HepG2 (cell line): ENCODE data around the gene LAMB2. TPM values are rescaled to one million over a fixed set of nuclear protein-coding genes. Genes with fewer than 3 reads are reported as not detected.

ENCODE experiments used
- ARHGAP35 ChIP-seq: sonication (generic); formaldehyde crosslinking; IDR thresholded peaks from 2 replicates; pipeline ENCODE4 v1.9.0; 2022; ENCODE audit warnings: mild to moderate bottlenecking, inconsistent platforms, moderate library complexity, missing genetic modification reagents, borderline replicate concordance
- ARNTL ChIP-seq: sonication (generic); formaldehyde crosslinking; IDR thresholded peaks from 2 replicates; pipeline ENCODE4 v1.4.0; 2020; ENCODE audit warnings: mild to moderate bottlenecking, missing genetic modification reagents
- ATF1 ChIP-seq: IDR thresholded peaks from 2 replicates; pipeline ENCODE4 v1.6.1; 2016; ENCODE audit warnings: mild to moderate bottlenecking, control low read depth
- CAMTA2 ChIP-seq: sonication (generic); formaldehyde crosslinking; IDR thresholded peaks from 2 replicates; pipeline ENCODE4 v1.4.0; 2020; ENCODE audit warnings: mild to moderate bottlenecking, missing genetic modification reagents, borderline replicate concordance
- DMTF1 ChIP-seq: sonication (generic); formaldehyde crosslinking; IDR thresholded peaks from 2 replicates; pipeline ENCODE4 v1.4.0; 2020; ENCODE audit warnings: mild to moderate bottlenecking, missing genetic modification reagents
- FOXO1 ChIP-seq: sonication (generic); formaldehyde crosslinking; IDR thresholded peaks from 2 replicates; pipeline ENCODE4 v1.4.0; 2020; ENCODE audit warnings: missing genetic modification reagents
- HIVEP1 ChIP-seq: sonication (generic); formaldehyde crosslinking; IDR thresholded peaks from 2 replicates; pipeline ENCODE4 v1.4.0; 2020; ENCODE audit warnings: mild to moderate bottlenecking, missing genetic modification reagents
- HNRNPK ChIP-seq: fragments of 200-400 bp; formaldehyde crosslinking; IDR thresholded peaks from 2 replicates; pipeline ENCODE4 v1.6.1; 2018; ENCODE audit warnings: low read length, low read depth, moderate library complexity, mild to moderate bottlenecking; ENCODE audit not compliant: poor library complexity, severe bottlenecking
- MED8 ChIP-seq: sonication (generic); formaldehyde crosslinking; IDR thresholded peaks from 2 replicates; pipeline ENCODE4 v1.8.1; 2023; ENCODE audit warnings: mild to moderate bottlenecking, missing genetic modification reagents; ENCODE audit not compliant: insufficient replicate concordance
- MTF2 ChIP-seq: sonication (generic); formaldehyde crosslinking; IDR thresholded peaks from 2 replicates; pipeline ENCODE4 v1.5.0; 2020; ENCODE audit warnings: missing genetic modification reagents, borderline replicate concordance
- NR1H2 ChIP-seq: sonication (generic); formaldehyde crosslinking; IDR thresholded peaks from 2 replicates; pipeline ENCODE4 v1.8.1; 2022; ENCODE audit warnings: low read depth, missing genetic modification reagents, borderline replicate concordance
- PATZ1 ChIP-seq: sonication (generic); formaldehyde crosslinking; IDR thresholded peaks from 2 replicates; pipeline ENCODE4 v1.4.0; 2020; ENCODE audit warnings: missing genetic modification reagents
- PHF20 ChIP-seq: sonication (generic); formaldehyde crosslinking; IDR thresholded peaks from 2 replicates; pipeline ENCODE4 v1.5.0; 2020; ENCODE audit warnings: mild to moderate bottlenecking, missing genetic modification reagents
- RCOR2 ChIP-seq: IDR thresholded peaks from 2 replicates; pipeline ENCODE4 v1.6.1; 2016; ENCODE audit warnings: missing biosample characterization, missing genetic modification reagents
- REPIN1 ChIP-seq: sonication (generic); formaldehyde crosslinking; IDR thresholded peaks from 2 replicates; pipeline ENCODE4 v1.8.0; 2022; ENCODE audit warnings: missing genetic modification reagents, low read depth, mild to moderate bottlenecking, borderline replicate concordance
- SMC3 ChIP-seq: IDR thresholded peaks from 2 replicates; pipeline ENCODE4 v1.6.1; 2011; ENCODE audit warnings: low read length, improper control_type of control experiment
- TFDP1 ChIP-seq: IDR thresholded peaks from 2 replicates; pipeline ENCODE4 v1.6.1; 2016; ENCODE audit warnings: missing compliant biosample characterization, missing genetic modification reagents, borderline replicate concordance
- ZNF253 ChIP-seq: sonication (generic); formaldehyde crosslinking; IDR thresholded peaks from 2 replicates; pipeline ENCODE4 v1.8.0; 2022; ENCODE audit warnings: mild to moderate bottlenecking, missing genetic modification reagents, borderline replicate concordance
- ZNF432 ChIP-seq: sonication (generic); formaldehyde crosslinking; IDR thresholded peaks from 2 replicates; pipeline ENCODE4 v1.5.0; 2020; ENCODE audit warnings: missing genetic modification reagents, mild to moderate bottlenecking, borderline replicate concordance
- ZNF7 ChIP-seq: IDR thresholded peaks from 2 replicates; pipeline ENCODE4 v1.6.1; 2016; ENCODE audit warnings: missing biosample characterization, missing genetic modification reagents
- ZNF713 ChIP-seq: sonication (generic); formaldehyde crosslinking; IDR thresholded peaks from 2 replicates; pipeline ENCODE4 v1.4.0; 2020; ENCODE audit warnings: mild to moderate bottlenecking, missing genetic modification reagents
- ZNF777 ChIP-seq: sonication (generic); formaldehyde crosslinking; IDR thresholded peaks from 2 replicates; pipeline ENCODE4 v1.4.0; 2020; ENCODE audit warnings: missing genetic modification reagents
- polyA plus RNA-seq, 8 experiments: library from polyadenylated mRNA; depleted of rRNA in 3 of 8; stranded (reverse) in 7 of 8; unstranded in 1 of 8; fragments of >200 nt; fragmentation: Illumina TruSeq in 4 of 8; extraction: Trizol in 4 of 8; gene quantifications; 2 replicates each; pipeline versions ENCODE4 v1.2.1 to v1.2.3, GENCODE V29; 2011 to 2016; ENCODE audit warnings: low read depth in 4 of 8, missing spikeins in 1 of 8, mixed read lengths in 1 of 8; ENCODE audit not compliant: insufficient read depth in 1 of 8
- total RNA-seq, 5 experiments: library from RNA; depleted of rRNA; stranded (reverse); fragments of >200 nt; fragmentation: Illumina TruSeq; extraction: Trizol; gene quantifications; 2 replicates each; pipeline ENCODE4 v1.2.3, GENCODE V29; 2016; ENCODE audit warnings: low read depth in 1 of 5

LAMB2 gene
- total and polyA plus RNA-seq, 2 of the 13 experiments (the other 11 are each of a cell fraction or from before 2014, with no cell fraction given): 208 to 443 TPM

GRCh38 chr3:49120438-49121131 lies 12.3 kb downstream of the LAMB2 start, which contains the start of gene USP19 (continued):
- TF ChIP-seq TFDP1 (peak; percentile 52; the same call in 1 of the 2 replicates), PATZ1 (CRISPR knock-in tag) (peak; percentile 73), SMC3 (no peak), ZNF432 (CRISPR knock-in tag) (no peak), CAMTA2 (CRISPR knock-in tag) (peak; percentile 12; the same call in 1 of the 2 replicates), MED8 (peak; percentile 62), FOXO1 (CRISPR knock-in tag) (peak; percentile 81), RCOR2 (CRISPR knock-in tag) (0 out of 2 replicates have a peak, but pooled peaks have one; percentile 34), ZNF253 (CRISPR knock-in tag) (no peak), MTF2 (no peak), ZNF7 (CRISPR knock-in tag) (no peak), ZNF713 (0 out of 2 replicates have a peak, but pooled peaks have one; percentile 39), HNRNPK (peak; percentile 73), ARHGAP35 (CRISPR knock-in tag) (peak; percentile 63; the same call in 1 of the 2 replicates), PHF20 (peak; percentile 95), DMTF1 (CRISPR knock-in tag) (no peak), ZNF777 (CRISPR knock-in tag) (no peak; the same call in 1 of the 2 replicates), HIVEP1 (CRISPR knock-in tag) (peak; percentile 27; the same call in 1 of the 2 replicates), ARNTL (CRISPR knock-in tag) (no peak), REPIN1 (CRISPR knock-in tag) (peak; percentile 76; the same call in 1 of the 2 replicates), NR1H2 (CRISPR knock-in tag) (no peak), ATF1 (CRISPR knock-in tag) (peak; percentile 81)
